Trophoblast cell (in vitro differentiated cells and primary cell): Measurements from ENCODE around the gene CACNG4.

Source experiments
- DNase-seq, 2 donors: peaks; one replicate each; pipeline ENCODE4 v3.0.0-alpha.2; 2016
- H2AFZ ChIP-seq: 2 replicates; pipeline ENCODE4 v1.6.1; 2013; ENCODE audit warnings: low read length, moderate library complexity, mild to moderate bottlenecking; ENCODE audit not compliant: insufficient read depth, poor library complexity
- H2AK5ac ChIP-seq: 2 replicates; pipeline ENCODE4 v1.6.1; 2013; ENCODE audit warnings: mild to moderate bottlenecking, low read length
- H2BK120ac ChIP-seq: 2 replicates; pipeline ENCODE4 v1.6.1; 2013; ENCODE audit warnings: low read length, mild to moderate bottlenecking, moderate library complexity; ENCODE audit not compliant: insufficient read depth, poor library complexity
- H2BK12ac ChIP-seq: 2 replicates; pipeline ENCODE4 v1.6.1; 2013; ENCODE audit warnings: mild to moderate bottlenecking, low read length, moderate library complexity
- H2BK5ac ChIP-seq: 2 replicates; pipeline ENCODE4 v1.6.1; 2013; ENCODE audit warnings: low read length, low read depth, moderate library complexity, mild to moderate bottlenecking; ENCODE audit not compliant: poor library complexity
- H3K14ac ChIP-seq: 2 replicates; pipeline ENCODE4 v1.6.1; 2013; ENCODE audit warnings: mild to moderate bottlenecking, low read length
- H3K18ac ChIP-seq: 2 replicates; pipeline ENCODE4 v1.6.1; 2013; ENCODE audit warnings: mild to moderate bottlenecking, low read length
- H3K23ac ChIP-seq: 2 replicates; pipeline ENCODE4 v1.6.1; 2013; ENCODE audit warnings: low read length
- H3K27ac ChIP-seq: 2 replicates; pipeline ENCODE4 v1.5.1; 2013; ENCODE audit warnings: low read depth, mild to moderate bottlenecking, inconsistent platforms, low read length, moderate library complexity
- H3K27me3 ChIP-seq: 2 replicates; pipeline ENCODE4 v1.6.1; 2013; ENCODE audit warnings: inconsistent platforms, mild to moderate bottlenecking, low read length, moderate library complexity; ENCODE audit not compliant: insufficient read depth
- H3K36me3 ChIP-seq, 2 experiments: 1 replicate in 1 of 2; 2 replicates in 1 of 2; pipeline ENCODE4 v1.6.1; 2013; ENCODE audit warnings: low read length in 2 of 2, mild to moderate bottlenecking in 2 of 2, moderate library complexity in 1 of 2; ENCODE audit not compliant: insufficient read depth in 2 of 2, control insufficient read depth in 1 of 2
- H3K4ac ChIP-seq: 2 replicates; pipeline ENCODE4 v1.6.1; 2013; ENCODE audit warnings: low read depth, mild to moderate bottlenecking, low read length, moderate library complexity
- H3K4me1 ChIP-seq, 2 experiments: 1 replicate in 1 of 2; 2 replicates in 1 of 2; pipeline ENCODE4 v1.6.1; 2013; ENCODE audit warnings: low read length in 2 of 2, mild to moderate bottlenecking in 2 of 2, moderate library complexity in 1 of 2; ENCODE audit not compliant: insufficient read depth in 2 of 2, control insufficient read depth in 1 of 2
- H3K4me2 ChIP-seq: 2 replicates; pipeline ENCODE4 v1.6.1; 2013; ENCODE audit warnings: inconsistent platforms, mild to moderate bottlenecking, low read length, moderate library complexity
- H3K4me3 ChIP-seq: 2 replicates; pipeline ENCODE4 v1.5.1; 2013; ENCODE audit warnings: mild to moderate bottlenecking, low read depth, low read length, inconsistent platforms
- H3K79me1 ChIP-seq: one replicate; pipeline ENCODE4 v1.6.1; 2013; ENCODE audit warnings: low read length
- H3K79me2 ChIP-seq: 2 replicates; pipeline ENCODE4 v1.6.1; 2013; ENCODE audit warnings: low read length, mild to moderate bottlenecking; ENCODE audit not compliant: control insufficient read depth, insufficient read depth, poor library complexity
- H3K9ac ChIP-seq: 2 replicates; pipeline ENCODE4 v1.6.1; 2013; ENCODE audit warnings: mild to moderate bottlenecking, low read length
- H3K9me3 ChIP-seq: 2 replicates; pipeline ENCODE4 v1.6.1; 2013; ENCODE audit warnings: low read depth, mild to moderate bottlenecking, control low read depth, inconsistent platforms, low read length; ENCODE audit not compliant: insufficient read depth
- H4K12ac ChIP-seq: 2 replicates; pipeline ENCODE4 v1.6.1; 2013; ENCODE audit warnings: low read depth, mild to moderate bottlenecking, low read length, moderate library complexity
- H4K8ac ChIP-seq: 2 replicates; pipeline ENCODE4 v1.6.1; 2013; ENCODE audit warnings: low read depth, mild to moderate bottlenecking, low read length, moderate library complexity
- H4K91ac ChIP-seq: one replicate; pipeline ENCODE4 v1.6.1; 2013; ENCODE audit warnings: low read depth, mild to moderate bottlenecking, low read length, moderate library complexity
- WGBS: extraction: QIAGEN DNeasy Blood & Tissue Kit; methylation state at CpG from one replicate; pipeline ENCODE4 v1.1.7; 2013; ENCODE audit warnings: missing lambda C conversion rate; ENCODE audit not compliant: insufficient read length, insufficient coverage; ENCODE audit errors: extremely low coverage; 5-methylcytosine and 5-hydroxymethylcytosine counted together

The CACNG4 gene

DNA sequence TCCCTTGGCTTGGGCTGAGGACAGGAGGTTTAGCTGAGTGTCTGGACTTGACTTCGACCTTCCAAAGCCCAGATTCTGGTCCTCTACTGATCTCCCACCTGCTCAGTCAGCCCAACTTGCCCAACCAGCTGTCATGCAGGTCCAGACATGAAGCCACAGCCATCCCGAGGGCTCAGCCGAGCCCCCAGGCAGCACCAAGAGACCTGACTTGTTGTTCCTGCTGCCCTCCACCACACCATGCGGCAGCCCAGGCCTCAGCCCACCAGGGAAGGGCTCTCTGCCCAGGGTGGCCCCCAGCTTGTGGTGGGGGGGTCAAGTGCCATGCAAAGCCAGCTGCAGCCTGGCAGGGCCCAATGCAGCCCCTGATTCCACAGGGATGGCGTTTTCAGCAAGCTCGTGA, 17.2 kb upstream of the CACNG4 start:
- no peak overlapping the region for H3K4ac ChIP-seq
- no CpG with 5 or more reads among the region's 6 CpGs for WGBS
- H3K4me1 ChIP-seq, result peaks cover 50 to 70% of the 10 kb centered on the region in 2 experiments
- H3K9ac ChIP-seq, result no peak overlapping the region
- H4K8ac ChIP-seq, result peak overlapping the region; percentile 37
- no peak overlapping the region for H3K27ac ChIP-seq
- peaks cover 44% of the 10 kb centered on the region for H3K79me1 ChIP-seq
- no peak overlapping the region for H3K23ac ChIP-seq
- H3K4me2 ChIP-seq, result no peak overlapping the region
- H3K4me3 ChIP-seq, result no peak overlapping the region
- H2AK5ac ChIP-seq, result peak overlapping the region; percentile 55
- peaks cover 3% of the 10 kb centered on the region for H3K9me3 ChIP-seq
- H3K79me2 ChIP-seq, result peaks cover 2% of the 10 kb centered on the region
- no peak overlapping the region for H2AFZ ChIP-seq
- no peak overlapping the region for H3K18ac ChIP-seq
- no peak overlapping the region for H4K12ac ChIP-seq
- peak overlapping the region; percentile 47 for H3K14ac ChIP-seq
- peak overlapping the region; percentile 6 for H2BK120ac ChIP-seq
- peak overlapping the region; percentile 83 for H2BK12ac ChIP-seq
- H4K91ac ChIP-seq, result peak overlapping the region; percentile 41
- H2BK5ac ChIP-seq, result no peak overlapping the region
- DNase-seq, result peak in 1 of 2 donors; percentile 28
- H3K27me3 ChIP-seq, result no peaks in the 10 kb centered on the region
- H3K36me3 ChIP-seq, result no peaks in the 10 kb centered on the region

DNA sequence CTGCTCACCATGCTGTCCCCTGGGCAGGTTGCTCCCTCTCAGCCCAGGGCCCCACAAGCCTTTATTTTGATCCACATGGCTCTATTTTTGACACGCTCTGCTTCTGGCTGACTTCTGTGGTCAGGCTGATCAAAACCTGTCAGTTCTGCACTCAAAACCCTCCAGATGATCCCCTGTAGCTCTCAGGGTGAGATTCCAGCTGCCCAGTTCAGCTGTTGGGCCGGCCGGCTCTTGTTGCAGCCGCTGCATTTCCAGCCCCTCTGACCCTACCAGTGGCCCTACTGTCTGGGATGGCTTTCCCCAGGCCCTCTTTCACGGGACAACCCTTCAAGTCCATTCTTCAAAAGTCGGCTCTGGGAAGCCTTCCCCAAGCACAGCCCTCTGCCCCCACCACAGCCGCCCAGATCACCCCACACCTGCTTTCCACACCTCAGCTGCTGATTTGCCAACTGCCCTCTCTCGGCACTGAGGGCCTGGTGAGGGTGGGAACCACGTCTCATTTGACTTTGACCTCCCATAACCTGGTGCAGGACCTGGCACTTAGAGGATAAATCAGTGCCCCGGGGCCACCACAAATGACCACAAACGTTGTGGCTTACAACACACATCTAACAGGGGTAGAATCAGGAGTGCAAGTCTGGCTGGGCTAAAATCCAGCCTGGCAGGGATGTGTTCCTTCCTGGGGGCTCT, 16.3 kb upstream of the CACNG4 start:
- H3K9me3 ChIP-seq, result peaks cover 3% of the 10 kb centered on the region
- no peak overlapping the region for H4K8ac ChIP-seq
- peak overlapping the region; percentile 16 for H3K18ac ChIP-seq
- no peak overlapping the region for H2AFZ ChIP-seq
- peaks cover 56 to 72% of the 10 kb centered on the region in 2 experiments for H3K4me1 ChIP-seq
- no peak overlapping the region for H4K12ac ChIP-seq
- H3K36me3 ChIP-seq, result no peaks in the 10 kb centered on the region
- no peak overlapping the region for H3K4me2 ChIP-seq
- no peak for DNase-seq
- peaks cover 8% of the 10 kb centered on the region for H3K79me2 ChIP-seq
- peak overlapping the region; percentile 74 for H2AK5ac ChIP-seq
- no peak overlapping the region for H3K23ac ChIP-seq
- no CpG with 5 or more reads among the region's 11 CpGs for WGBS
- peak overlapping the region; percentile 58 for H3K14ac ChIP-seq
- peak overlapping the region; percentile 59 for H2BK120ac ChIP-seq
- H3K27me3 ChIP-seq, result no peaks in the 10 kb centered on the region
- peak overlapping the region; percentile 70 for H4K91ac ChIP-seq
- H3K4me3 ChIP-seq, result no peak overlapping the region
- peak overlapping the region; percentile 75 for H2BK12ac ChIP-seq
- peaks cover 49% of the 10 kb centered on the region for H3K79me1 ChIP-seq
- H2BK5ac ChIP-seq, result peak overlapping the region; percentile 34
- H3K4ac ChIP-seq, result no peak overlapping the region
- no peak overlapping the region for H3K27ac ChIP-seq
- no peak overlapping the region for H3K9ac ChIP-seq

DNA sequence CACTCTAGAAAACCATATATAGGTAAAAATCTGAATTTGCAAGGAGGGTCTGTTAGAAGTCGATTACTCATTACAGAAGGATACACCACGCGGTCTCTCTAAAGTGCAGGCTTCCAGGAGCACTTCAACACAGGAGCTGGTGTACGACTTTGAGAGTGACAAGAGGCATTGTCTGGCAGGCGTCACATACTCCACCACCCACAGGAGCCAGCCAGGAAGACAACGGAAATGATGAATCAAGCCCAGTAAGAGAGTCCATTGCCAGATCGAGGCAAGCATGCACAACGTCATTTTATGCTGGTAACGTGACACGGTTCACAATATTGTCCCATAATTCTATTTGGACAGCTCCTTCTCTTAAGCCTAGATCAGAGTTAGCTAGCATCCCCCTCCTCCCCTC, 15.0 kb upstream of the CACNG4 start:
- Histone ChIP-seq H3K18ac (no peak overlapping the region), H2AK5ac (no peak overlapping the region), H2AFZ (no peak overlapping the region), H3K27me3 (no peaks in the 10 kb centered on the region), H3K36me3 (no peaks in the 10 kb centered on the region), H4K8ac (no peak overlapping the region), H3K79me1 (peaks cover 54% of the 10 kb centered on the region), H3K79me2 (peaks cover 10% of the 10 kb centered on the region), H3K4me2 (no peak overlapping the region), H3K23ac (no peak overlapping the region), H3K14ac (no peak overlapping the region), H4K91ac (no peak overlapping the region), H2BK5ac (no peak overlapping the region), H3K4me1 (peaks cover 47 to 66% of the 10 kb centered on the region in 2 experiments), H4K12ac (no peak overlapping the region), H2BK120ac (no peak overlapping the region), H3K27ac (no peak overlapping the region), H3K9ac (no peak overlapping the region), H3K4me3 (no peak overlapping the region), H3K4ac (no peak overlapping the region), H3K9me3 (peaks cover 3% of the 10 kb centered on the region), H2BK12ac (no peak overlapping the region)
- no CpG with 5 or more reads among the region's 10 CpGs for WGBS
- DNase-seq, result no peak

- no peak overlapping the region for H3K23ac ChIP-seq
- H3K9me3 ChIP-seq, result peaks cover 3% of the 10 kb centered on the region
- H4K8ac ChIP-seq, result no peak overlapping the region
- H3K4ac ChIP-seq, result no peak overlapping the region
- peak overlapping the region; percentile 91 for H2BK120ac ChIP-seq
- peak overlapping the region; percentile 98 for H3K27ac ChIP-seq
- no peak overlapping the region for H3K4me3 ChIP-seq
- H3K79me2 ChIP-seq, result peaks cover 10% of the 10 kb centered on the region
- DNase-seq, result no peak
- H3K4me2 ChIP-seq, result no peak overlapping the region
- peak overlapping the region; percentile 90 for H2BK5ac ChIP-seq
- peak overlapping the region; percentile 91 for H4K91ac ChIP-seq
- no peak overlapping the region for H3K9ac ChIP-seq
- peak overlapping the region; percentile 70 for H3K18ac ChIP-seq
- no peak overlapping the region for H2AFZ ChIP-seq
- WGBS, result no CpG with 5 or more reads among the region's 3 CpGs
- peaks cover 53% of the 10 kb centered on the region for H3K79me1 ChIP-seq
- no peak overlapping the region for H4K12ac ChIP-seq
- peak overlapping the region; percentile 51 for H2BK12ac ChIP-seq
- H3K4me1 ChIP-seq, result peaks cover 41 to 59% of the 10 kb centered on the region in 2 experiments
- H3K36me3 ChIP-seq, result no peaks in the 10 kb centered on the region
- peak overlapping the region; percentile 80 for H3K14ac ChIP-seq
- H2AK5ac ChIP-seq, result peak overlapping the region; percentile 31
- H3K27me3 ChIP-seq, result no peaks in the 10 kb centered on the region
Observed at GRCh38 chr17:66950325-66950724, 14.2 kb upstream of the CACNG4 start.
